Peyer's patch (tissue), 4 donors: ENCODE data around the gene CZIB. TPM values are rescaled to one million over a fixed set of nuclear protein-coding genes. Genes with fewer than 3 reads are reported as not detected.

ENCODE experiments used
- DNase-seq, 3 donors: peaks; one replicate each; pipeline ENCODE4 v3.0.0-alpha.2; 2017 to 2019
- H3K27ac ChIP-seq, 4 donors: fragments of 200-600 bp; sonication (generic); one replicate each; pipeline ENCODE4 v1.5.1; 2016 to 2019
- H3K27me3 ChIP-seq, 2 donors: fragments of 200-600 bp; sonication (generic); one replicate each; pipeline ENCODE4 v1.5.1; 2019
- H3K36me3 ChIP-seq, 3 donors: fragments of 200-600 bp; sonication (generic); one replicate each; pipeline ENCODE4 v1.5.1; 2016 to 2019
- H3K4me1 ChIP-seq, 4 donors: fragments of 200-600 bp; sonication (generic); one replicate each; pipeline ENCODE4 v1.5.1; 2016 to 2019
- H3K4me3 ChIP-seq, 4 donors: fragments of 200-600 bp; sonication (generic); 1 replicate in 3 of 4; 2 replicates in 1 of 4; pipeline ENCODE4 v1.5.1; 2016 to 2019; ENCODE audit warnings: mild to moderate bottlenecking in 1 of 4
- H3K9me3 ChIP-seq, 4 donors: fragments of 200-600 bp; sonication (generic); one replicate each; pipeline ENCODE4 v1.5.1; 2016 to 2019; ENCODE audit warnings: mild to moderate bottlenecking in 1 of 4
- CTCF ChIP-seq, 6 experiments: fragments of 450-650 bp in 4 of 6; fragments of 200-600 bp in 2 of 6; sonication (generic) in 1 of 6; IDR thresholded peaks; one replicate each; pipeline ENCODE4 v1.5.1; 2017 to 2019; ENCODE audit warnings: antibody characterized with exemption in 6 of 6, mild to moderate bottlenecking in 3 of 6, moderate library complexity in 1 of 6
- POLR2A ChIP-seq, 2 donors: fragments of 450-650 bp; IDR thresholded peaks; one replicate each; pipeline ENCODE4 v1.5.1; 2017; ENCODE audit warnings: antibody characterized with exemption in 2 of 2, mild to moderate bottlenecking in 2 of 2, moderate library complexity in 2 of 2
- total RNA-seq, 4 donors: library from RNA; depleted of rRNA; stranded (reverse); fragments of >200 nt; gene quantifications; one replicate each; pipeline ENCODE4 v1.1.0, GENCODE V29; 2016

CZIB gene
- total RNA-seq, 4 donors from 2014 or later = 12.1 to 45.3 (median 25.3) TPM

DNA sequence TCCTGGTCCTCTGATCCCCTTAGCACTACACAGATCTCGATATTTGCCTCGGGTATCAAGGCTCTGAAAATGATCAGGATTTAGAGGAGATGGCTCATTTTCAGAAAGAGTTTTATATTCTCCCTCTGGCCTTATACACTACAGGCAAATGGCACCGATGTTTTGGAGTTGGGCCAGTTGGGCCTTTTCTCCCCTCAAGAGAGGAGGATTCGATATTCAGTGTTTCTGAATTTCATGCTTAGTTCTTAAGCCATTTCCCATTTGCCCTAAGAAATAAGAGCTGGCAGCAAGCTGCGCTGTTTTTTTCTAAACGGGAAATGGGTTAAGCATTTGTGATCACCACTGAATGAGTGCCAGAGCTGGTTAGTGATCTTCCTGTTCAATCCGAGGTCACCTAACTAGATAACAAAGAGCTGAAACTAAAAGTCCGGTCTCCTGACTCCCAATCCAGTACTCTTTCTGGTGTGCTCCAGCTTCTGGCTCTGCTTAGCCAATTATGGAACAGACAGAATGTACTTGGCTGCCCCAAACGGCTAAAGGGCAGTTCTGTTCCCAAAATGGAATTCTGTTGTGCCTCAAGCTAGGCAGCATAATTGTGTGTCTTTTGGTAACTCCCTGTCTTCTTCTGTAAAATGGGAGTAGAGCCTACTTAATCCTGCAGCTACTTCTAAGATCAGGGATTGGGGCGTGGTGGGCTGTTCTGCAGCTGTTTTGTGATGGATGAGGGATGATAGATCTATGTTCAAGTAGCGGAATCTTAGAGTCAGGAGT, 25.0 kb downstream of the CZIB start:
- Histone ChIP-seq H3K4me1 (peaks cover 0 to 24% (median 3%) of the 10 kb centered on the region in 4 donors), H3K4me3 (no peak overlapping the region), H3K27ac (peak overlapping the region in 3 of 4 donors; percentile 95 to 100 (median 99)), H3K27me3 (no peaks in the 10 kb centered on the region), H3K36me3 (no peaks in the 10 kb centered on the region), H3K9me3 (no peaks in the 10 kb centered on the region)
- TF ChIP-seq POLR2A (IDR thresholded peaks at IDR 0.05) (no peak), CTCF (IDR thresholded peaks at IDR 0.05) (no peak)
- DNase-seq = no peak

- Histone ChIP-seq H3K27me3 (no peaks in the 10 kb centered on the region), H3K4me1 (no peaks in the 10 kb centered on the region), H3K4me3 (no peak overlapping the region), H3K36me3 (no peaks in the 10 kb centered on the region), H3K9me3 (no peaks in the 10 kb centered on the region), H3K27ac (no peak overlapping the region)
- DNase-seq = no peak
- TF ChIP-seq POLR2A (IDR thresholded peaks at IDR 0.05) = no peak
- peak in 1 of 6 experiments; percentile 4 for TF ChIP-seq CTCF (IDR thresholded peaks at IDR 0.05)
Observed at GRCh38 chr1:53190210-53190611, 30.2 kb downstream of the CZIB start.

GRCh38 chr1:53189061-53189460, 31.4 kb downstream of the CZIB start:
- DNase-seq = no peak
- TF ChIP-seq CTCF (IDR thresholded peaks at IDR 0.05) (no peak), POLR2A (IDR thresholded peaks at IDR 0.05) (no peak)
- Histone ChIP-seq H3K4me1 (peaks cover 0 to 9% (median 0%) of the 10 kb centered on the region in 4 donors), H3K27ac (no peak overlapping the region), H3K27me3 (no peaks in the 10 kb centered on the region), H3K36me3 (no peaks in the 10 kb centered on the region), H3K9me3 (no peaks in the 10 kb centered on the region), H3K4me3 (no peak overlapping the region)

DNA sequence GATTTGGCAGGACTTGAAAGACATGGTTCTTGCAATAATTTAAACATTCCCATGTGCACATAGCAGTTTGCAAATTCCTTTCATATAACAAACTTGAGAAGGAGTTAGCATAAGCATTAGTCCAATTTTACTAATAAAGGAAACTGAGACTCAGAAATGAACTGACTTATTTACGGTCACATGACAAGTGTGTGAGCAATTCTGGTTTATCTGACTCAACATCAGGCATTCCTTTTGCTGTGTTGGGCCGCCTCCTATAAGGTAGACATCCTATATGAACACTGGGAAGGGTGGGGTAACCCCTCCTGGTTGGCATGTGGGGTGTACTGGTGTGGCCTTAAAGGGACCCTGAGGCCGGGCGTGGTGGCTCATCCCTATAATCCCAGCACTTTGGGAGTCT, 32.3 kb downstream of the CZIB start:
- no peak overlapping the region for H3K27ac ChIP-seq
- TF ChIP-seq CTCF (IDR thresholded peaks at IDR 0.05) = no peak
- TF ChIP-seq POLR2A (IDR thresholded peaks at IDR 0.05) = no peak

GRCh38 chr1:53187401-53187800, 33.0 kb downstream of the CZIB start:
- H3K36me3 ChIP-seq = no peaks in the 10 kb centered on the region
- no peaks in the 10 kb centered on the region for H3K9me3 ChIP-seq
- no peak overlapping the region for H3K27ac ChIP-seq
- TF ChIP-seq CTCF (IDR thresholded peaks at IDR 0.05) (no peak), POLR2A (IDR thresholded peaks at IDR 0.05) (no peak)
- DNase-seq = no peak
- H3K27me3 ChIP-seq = no peaks in the 10 kb centered on the region
- no peak overlapping the region for H3K4me3 ChIP-seq
- H3K4me1 ChIP-seq = peaks cover 0 to 23% (median 0%) of the 10 kb centered on the region in 4 donors

More for the DNA sequence above, 32.3 kb downstream of the CZIB start:
- H3K27me3 ChIP-seq = no peaks in the 10 kb centered on the region
- no peak overlapping the region for H3K4me3 ChIP-seq
- no peaks in the 10 kb centered on the region for H3K36me3 ChIP-seq
- DNase-seq = no peak
- H3K4me1 ChIP-seq = peaks cover 0 to 16% (median 0%) of the 10 kb centered on the region in 4 donors
- no peaks in the 10 kb centered on the region for H3K9me3 ChIP-seq
